ENCODE measurements around the gene CYP4F11. TPM values are rescaled to one million over a fixed set of nuclear protein-coding genes. Genes with fewer than 3 reads are reported as not detected.

Gene CYP4F11
- total RNA-seq, 2 experiments from 2014 or later = not detected

- H3K27ac Mint-ChIP-seq = no peak overlapping the region
- H3K27ac ChIP-seq (ENCODE audit: low read depth in 1 of 2, low read length in 2 of 2) = no peak overlapping the region
- peaks cover 69% of the 10 kb centered on the region for H3K27me3 Mint-ChIP-seq
- ATAC-seq (ENCODE audit: poor library complexity) (no peak), DNase-seq (no peak)
- no peaks in the 10 kb centered on the region for H3K36me3 Mint-ChIP-seq (ENCODE audit: low read depth)
- peaks cover 17 to 19% of the 10 kb centered on the region in 2 experiments for H3K27me3 ChIP-seq (ENCODE audit: control insufficient read depth in 1 of 2, insufficient read depth in 2 of 2, low read length in 2 of 2)
- no peak for TF ChIP-seq CTCF (IDR thresholded peaks at IDR 0.05)
- no peak overlapping the region for H3K4me3 Mint-ChIP-seq
- peaks cover 3% of the 10 kb centered on the region for H3K9me3 Mint-ChIP-seq
- ChIA-PET CTCF (no interaction called here), POLR2A (no interaction called here)
- no peaks in the 10 kb centered on the region for H3K36me3 ChIP-seq (ENCODE audit: insufficient read depth, low read length)
- no peaks in the 10 kb centered on the region for H3K4me1 ChIP-seq (ENCODE audit: insufficient read depth, low read length)
- no peak overlapping the region for H3K4me3 ChIP-seq (ENCODE audit: low read length)
- intact Hi-C loops (cut with DNase I, micrococcal nuclease) = no loop called here
- no peaks in the 10 kb centered on the region for H3K4me1 Mint-ChIP-seq (ENCODE audit: low read depth)
- peaks cover 6 to 11% of the 10 kb centered on the region in 2 experiments for H3K9me3 ChIP-seq (ENCODE audit: control insufficient read depth in 1 of 2, insufficient read depth in 1 of 2, low read length in 2 of 2)
Measured at GRCh38 chr19:15919243-15919642, 15.1 kb downstream of the CYP4F11 start.

DNA sequence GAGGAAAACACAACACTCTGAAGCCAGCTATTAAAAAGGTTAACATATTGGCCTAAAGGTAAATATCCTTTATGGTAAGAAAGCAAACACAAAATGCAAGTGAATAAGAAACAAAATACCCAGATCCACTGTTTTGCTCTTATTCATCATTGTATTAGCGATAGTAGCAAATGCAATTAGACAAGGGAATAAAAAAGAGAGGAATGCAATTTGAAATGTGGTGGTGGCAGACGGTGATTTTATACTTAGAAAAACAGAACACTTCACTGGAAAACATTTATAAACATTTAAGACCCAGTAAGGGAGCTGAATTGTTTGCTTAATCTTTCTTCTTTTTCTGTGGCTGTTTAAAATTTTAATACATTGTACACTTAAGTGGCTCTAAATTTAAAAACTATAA lies 19.2 kb downstream of the CYP4F11 start:
- TF ChIP-seq CTCF (IDR thresholded peaks at IDR 0.05) = no peak
- Mint-ChIP-seq H3K36me3 (ENCODE audit: low read depth) (no peaks in the 10 kb centered on the region), H3K27ac (no peak overlapping the region), H3K4me3 (no peak overlapping the region), H3K4me1 (ENCODE audit: low read depth) (no peaks in the 10 kb centered on the region), H3K9me3 (peaks cover 3% of the 10 kb centered on the region), H3K27me3 (peaks cover 71% of the 10 kb centered on the region)
- no peak for ATAC-seq (ENCODE audit: poor library complexity)
- Histone ChIP-seq H3K9me3 (ENCODE audit: control insufficient read depth in 1 of 2, insufficient read depth in 1 of 2, low read length in 2 of 2) (peaks cover 11 to 18% of the 10 kb centered on the region in 2 experiments), H3K4me3 (ENCODE audit: low read length) (no peak overlapping the region), H3K27me3 (ENCODE audit: control insufficient read depth in 1 of 2, insufficient read depth in 2 of 2, low read length in 2 of 2) (peaks cover 33 to 50% of the 10 kb centered on the region in 2 experiments), H3K27ac (ENCODE audit: low read depth in 1 of 2, low read length in 2 of 2) (no peak overlapping the region), H3K36me3 (ENCODE audit: insufficient read depth, low read length) (no peaks in the 10 kb centered on the region), H3K4me1 (ENCODE audit: insufficient read depth, low read length) (peaks cover 3% of the 10 kb centered on the region)
- POLR2A ChIA-PET = no interaction called here
- CTCF ChIA-PET = no interaction called here
- intact Hi-C loops (cut with DNase I, micrococcal nuclease) = no loop called here
- DNase-seq = no peak

DNA sequence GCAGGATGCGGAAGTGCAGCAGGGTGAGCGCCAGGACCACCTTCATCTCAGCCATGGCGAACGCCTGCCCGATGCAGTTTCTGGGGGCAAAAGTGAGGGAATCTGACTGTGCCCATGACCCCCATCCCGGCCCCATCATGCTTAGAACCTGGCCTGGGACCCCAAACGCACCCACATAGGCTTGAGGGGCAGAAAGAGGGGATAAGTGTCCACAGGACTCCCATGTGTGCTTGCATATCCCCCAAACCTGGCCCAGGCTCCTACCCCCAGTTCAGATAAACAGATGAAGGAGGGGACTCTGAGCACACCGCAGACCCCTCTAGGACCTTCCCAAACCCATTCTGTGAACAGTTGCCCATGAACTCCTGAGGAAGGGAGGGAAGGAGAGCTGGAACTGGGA lies 20.5 kb downstream of the CYP4F11 start:
- Mint-ChIP-seq H3K4me3 (no peak overlapping the region), H3K36me3 (ENCODE audit: low read depth) (no peaks in the 10 kb centered on the region), H3K9me3 (peaks cover 3% of the 10 kb centered on the region), H3K27ac (no peak overlapping the region), H3K4me1 (ENCODE audit: low read depth) (no peaks in the 10 kb centered on the region), H3K27me3 (peaks cover 79% of the 10 kb centered on the region)
- H3K4me1 ChIP-seq (ENCODE audit: insufficient read depth, low read length) = peaks cover 3% of the 10 kb centered on the region
- intact Hi-C loops (cut with DNase I, micrococcal nuclease) = no loop called here
- DNase-seq = no peak
- no peaks in the 10 kb centered on the region for H3K36me3 ChIP-seq (ENCODE audit: insufficient read depth, low read length)
- CTCF ChIA-PET = no interaction called here
- POLR2A ChIA-PET = no interaction called here
- no peak for ATAC-seq (ENCODE audit: poor library complexity)
- H3K4me3 ChIP-seq (ENCODE audit: low read length) = no peak overlapping the region
- no peak for TF ChIP-seq CTCF (IDR thresholded peaks at IDR 0.05)
- H3K9me3 ChIP-seq (ENCODE audit: control insufficient read depth in 1 of 2, insufficient read depth in 1 of 2, low read length in 2 of 2) = peaks cover 11 to 18% of the 10 kb centered on the region in 2 experiments
- H3K27ac ChIP-seq (ENCODE audit: low read depth in 1 of 2, low read length in 2 of 2) = no peak overlapping the region
- peaks cover 36 to 52% of the 10 kb centered on the region in 2 experiments for H3K27me3 ChIP-seq (ENCODE audit: control insufficient read depth in 1 of 2, insufficient read depth in 2 of 2, low read length in 2 of 2)
